ENCODE measurements around the gene LSM14A.
"Not testable (repeated sequence)": the region's sequence is repeated elsewhere in the genome, so short reads cannot be mapped to it uniquely, and the experiment has no call there.

LSM14A gene

GRCh38 chr19:34191355-34191962 is 19.2 kb downstream of the LSM14A start:
- DNase-seq (ENCODE audit: low read depth), result no peak

GRCh38 chr19:34193439-34193838 is 21.1 kb downstream of the LSM14A start:
- no peak for DNase-seq (ENCODE audit: low read depth)

- peak; percentile 59 for DNase-seq (ENCODE audit: low read depth)
Measured at GRCh38 chr19:34193876-34194275, 21.6 kb downstream of the LSM14A start.

- DNase-seq (ENCODE audit: low read depth), result no peak
Measured at GRCh38 chr19:34201133-34201532, 28.8 kb downstream of the LSM14A start.

- DNase-seq (ENCODE audit: low read depth), result not testable (repeated sequence)
Measured at GRCh38 chr19:34205324-34205723, 33.0 kb downstream of the LSM14A start.

DNA sequence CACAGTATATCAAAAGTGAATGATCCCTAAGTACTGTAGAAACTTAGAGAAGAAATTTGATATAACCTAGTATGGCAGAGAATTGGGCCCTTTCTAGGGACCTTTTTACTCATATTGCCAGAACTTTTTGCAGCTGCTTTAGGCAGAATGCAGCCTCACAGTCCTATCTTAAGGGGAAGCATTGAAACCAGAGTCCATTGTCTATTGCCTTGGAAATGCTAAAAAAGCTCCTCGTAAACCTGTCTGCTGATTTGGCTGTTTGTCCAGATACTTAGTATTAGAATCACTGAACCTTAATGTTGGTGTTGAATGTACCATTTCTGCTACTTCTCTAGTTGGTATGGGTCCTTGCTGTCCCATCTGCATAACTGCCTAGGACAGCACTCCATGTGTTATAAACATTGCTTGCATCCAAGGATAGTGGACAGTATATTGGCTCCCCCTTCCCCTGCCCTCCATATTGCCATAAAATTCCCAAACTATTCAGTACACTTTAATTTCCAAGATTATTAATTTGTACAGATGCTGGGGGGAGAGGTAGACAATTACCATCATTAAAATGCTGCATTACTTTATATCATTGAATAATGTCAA is 36.1 kb downstream of the LSM14A start:
- no peak for DNase-seq (ENCODE audit: low read depth)

DNA sequence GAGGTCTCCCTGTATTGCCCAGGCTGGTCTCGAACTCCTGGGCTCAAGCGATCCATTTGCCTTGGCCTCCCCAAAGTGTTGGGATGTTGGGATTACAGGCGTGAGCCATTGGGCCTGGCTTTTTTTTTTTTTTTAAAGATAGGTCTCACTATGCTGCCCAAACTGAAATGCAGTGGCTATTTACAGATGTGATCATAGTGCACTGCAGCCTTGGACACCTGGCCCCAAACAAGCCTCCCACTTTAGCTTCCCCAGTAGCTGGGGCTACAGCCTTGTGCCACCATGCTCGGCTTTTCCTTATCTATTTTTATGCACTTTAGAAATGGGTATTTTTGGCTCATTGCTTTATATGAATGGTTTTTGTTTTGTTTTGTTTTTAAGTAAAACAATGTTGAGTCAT is 37.4 kb downstream of the LSM14A start:
- no peak for DNase-seq (ENCODE audit: low read depth)

DNA sequence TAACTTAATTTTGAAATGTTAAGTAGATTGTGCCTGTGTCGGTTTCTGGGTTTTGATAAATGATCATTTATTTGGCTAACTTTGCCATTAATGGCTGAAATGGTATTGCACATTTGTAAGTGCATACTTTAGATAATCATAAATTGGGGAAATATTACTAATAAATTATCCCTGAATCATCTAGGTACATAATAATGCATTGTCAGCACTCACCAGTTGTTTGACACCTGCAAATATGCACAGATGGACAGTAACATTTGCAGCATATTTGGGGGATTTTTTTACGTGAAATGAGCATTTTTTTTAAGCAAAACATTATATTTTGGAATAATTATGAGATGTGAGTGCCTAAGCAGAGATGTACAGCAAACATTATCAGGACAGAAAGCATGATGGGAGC is 41.0 kb downstream of the LSM14A start:
- no peak for DNase-seq (ENCODE audit: low read depth)

GRCh38 chr19:34214040-34214439 is 41.7 kb downstream of the LSM14A start:
- DNase-seq (ENCODE audit: low read depth), result no peak

- no peak for DNase-seq (ENCODE audit: low read depth)
Measured at GRCh38 chr19:34215006-34215665, 42.8 kb downstream of the LSM14A start.

DNA sequence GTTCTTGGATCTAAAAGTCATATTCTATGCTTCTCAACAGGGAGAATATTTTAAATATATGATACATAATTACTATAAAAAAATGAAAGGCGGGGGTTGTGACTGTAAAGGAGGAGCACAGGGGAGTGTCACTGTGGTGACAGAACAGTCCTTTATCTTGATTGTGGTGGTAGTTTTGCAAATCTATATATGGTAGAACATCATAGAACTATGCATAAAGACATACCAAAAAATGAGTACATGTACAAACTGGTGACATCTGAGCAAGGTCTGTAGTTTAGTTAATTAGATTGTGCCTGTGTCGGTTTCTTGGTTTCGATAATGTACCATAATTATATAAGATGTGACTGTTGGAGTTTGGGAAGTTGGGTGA is 43.3 kb downstream of the LSM14A start:
- DNase-seq (ENCODE audit: low read depth), result no peak

GRCh38 chr19:34216745-34217219 is 44.5 kb downstream of the LSM14A start:
- not testable (repeated sequence) for DNase-seq (ENCODE audit: low read depth)

DNA sequence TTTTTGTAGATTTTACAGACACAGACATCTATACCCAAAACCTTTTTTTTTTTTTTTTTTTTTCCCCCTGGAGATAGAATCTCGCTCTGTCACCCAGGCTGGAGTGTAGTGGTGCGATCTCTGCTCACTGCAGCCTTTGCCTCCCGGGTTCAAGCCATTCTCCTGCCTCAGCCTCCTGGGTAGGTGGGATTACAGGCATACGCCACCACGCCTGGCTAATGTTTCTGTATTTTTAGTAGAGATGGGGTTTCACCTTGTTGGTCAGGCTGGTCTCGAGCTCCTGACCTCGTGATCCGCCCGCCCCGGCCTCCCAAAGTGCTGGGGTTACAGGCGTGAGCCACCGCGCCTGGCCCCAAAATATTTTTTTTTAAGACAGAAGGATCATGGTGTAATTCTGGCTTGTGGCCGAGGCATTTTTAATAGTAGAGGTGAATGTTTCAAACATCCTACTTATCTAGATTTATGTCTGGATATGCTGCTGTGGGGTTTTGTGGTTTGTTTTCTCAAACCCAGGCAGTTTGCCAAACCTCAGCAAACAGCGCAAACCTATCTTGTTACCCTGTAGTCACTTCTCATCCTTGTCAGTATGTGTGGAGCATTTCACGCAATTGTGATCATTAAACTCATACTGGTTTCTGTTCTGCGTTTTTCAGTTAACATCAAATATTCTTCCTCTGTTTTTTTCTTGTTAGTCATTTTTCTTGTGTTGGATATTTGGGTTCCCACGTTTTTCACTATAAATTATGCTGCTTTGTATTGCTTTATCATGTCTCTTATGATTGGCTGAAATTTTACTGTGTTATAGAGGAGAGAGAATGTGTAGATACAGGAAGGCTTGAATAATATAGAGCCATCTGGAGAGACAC is 45.9 kb downstream of the LSM14A start:
- DNase-seq (ENCODE audit: low read depth), result peak; percentile 99

- DNase-seq (ENCODE audit: low read depth), result no peak
Measured at GRCh38 chr19:34218818-34219164, 46.5 kb downstream of the LSM14A start.

DNA sequence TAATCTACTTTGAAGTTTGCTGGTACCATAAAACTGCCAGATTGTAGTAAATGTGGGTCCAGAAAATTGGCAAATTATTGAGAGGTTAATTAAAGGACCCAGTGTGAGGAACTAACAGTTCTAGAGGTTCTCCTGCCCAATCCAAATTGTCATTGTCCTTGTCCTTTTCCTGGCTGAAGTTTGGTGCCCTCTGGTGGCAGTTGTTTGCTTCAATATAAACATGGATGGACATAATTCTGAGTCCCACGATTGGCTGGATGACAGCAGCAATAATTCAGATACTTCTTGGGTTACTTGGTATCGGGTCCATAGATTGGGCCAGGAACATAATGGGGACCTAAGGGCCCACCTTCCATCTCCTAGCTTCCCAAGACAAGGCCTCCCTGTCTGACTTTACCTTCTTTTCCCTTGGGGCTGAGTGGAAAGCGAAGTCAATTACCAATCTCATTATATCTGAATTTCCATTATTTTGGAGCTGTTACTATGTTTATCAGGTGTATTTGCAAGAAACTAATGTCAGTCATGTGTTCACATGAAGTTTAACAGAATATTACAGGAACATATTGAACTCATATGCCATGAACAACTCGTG is 48.3 kb downstream of the LSM14A start:
- peak; percentile 37 for DNase-seq (ENCODE audit: low read depth)

DNA sequence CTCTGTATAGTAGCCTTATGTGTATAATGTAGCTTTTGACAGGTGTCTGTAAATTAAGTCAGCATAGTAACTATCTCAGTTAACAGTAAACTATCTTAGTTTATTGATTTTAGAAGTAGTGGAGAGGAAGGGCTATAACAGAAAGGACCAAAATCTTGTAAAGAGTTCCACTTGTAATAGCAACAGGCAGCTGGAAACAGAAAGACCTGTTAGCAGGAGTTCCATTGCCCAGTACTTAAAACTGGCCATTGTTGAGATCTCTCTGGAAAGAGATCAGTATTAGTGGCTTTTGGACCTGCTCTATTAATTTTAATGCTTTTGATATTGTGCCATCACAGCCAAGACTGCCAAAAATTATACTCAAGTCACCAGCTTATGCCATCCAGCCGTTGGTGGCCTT is 50.1 kb downstream of the LSM14A start:
- DNase-seq (ENCODE audit: low read depth), result no peak

DNA sequence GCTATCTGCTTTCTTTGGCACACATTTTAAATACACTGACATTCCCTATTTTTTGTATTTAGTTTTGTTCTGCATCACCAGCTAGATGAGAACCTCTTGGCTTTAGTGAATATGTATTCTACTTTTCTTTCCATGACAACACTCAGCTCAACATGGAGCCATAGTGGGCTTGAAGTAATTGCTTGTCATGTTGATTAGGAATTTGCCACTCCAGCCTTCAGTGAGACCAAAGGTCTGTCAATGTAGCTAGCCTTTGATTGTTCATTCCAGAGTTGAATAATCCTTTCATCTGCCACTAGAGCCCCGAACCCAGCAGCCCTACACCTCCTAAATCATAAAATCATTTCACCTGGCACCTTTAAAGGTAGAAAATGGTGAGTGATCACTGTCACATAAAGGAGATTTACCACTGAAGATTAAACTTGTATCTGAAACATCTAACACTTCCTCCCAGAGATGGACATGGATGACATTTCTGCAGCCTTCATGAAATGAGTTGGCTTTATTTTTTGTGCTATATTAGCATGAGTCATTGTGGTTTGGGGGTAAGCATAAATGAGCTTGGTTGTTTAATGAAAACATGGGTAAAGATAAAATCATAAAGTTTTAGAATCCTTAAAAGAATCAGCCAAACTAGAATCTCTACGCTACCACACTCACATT is 52.8 kb downstream of the LSM14A start:
- DNase-seq (ENCODE audit: low read depth), result peak; percentile 71

- peak; percentile 41 for DNase-seq (ENCODE audit: low read depth)
Measured at GRCh38 chr19:34225659-34226015, 53.3 kb downstream of the LSM14A start.

GRCh38 chr19:34226036-34226435 is 53.7 kb downstream of the LSM14A start:
- peak; percentile 38 for DNase-seq (ENCODE audit: low read depth)

- peak; percentile 12 for DNase-seq (ENCODE audit: low read depth)
Measured at GRCh38 chr19:34228347-34228746, 56.0 kb downstream of the LSM14A start.

DNA sequence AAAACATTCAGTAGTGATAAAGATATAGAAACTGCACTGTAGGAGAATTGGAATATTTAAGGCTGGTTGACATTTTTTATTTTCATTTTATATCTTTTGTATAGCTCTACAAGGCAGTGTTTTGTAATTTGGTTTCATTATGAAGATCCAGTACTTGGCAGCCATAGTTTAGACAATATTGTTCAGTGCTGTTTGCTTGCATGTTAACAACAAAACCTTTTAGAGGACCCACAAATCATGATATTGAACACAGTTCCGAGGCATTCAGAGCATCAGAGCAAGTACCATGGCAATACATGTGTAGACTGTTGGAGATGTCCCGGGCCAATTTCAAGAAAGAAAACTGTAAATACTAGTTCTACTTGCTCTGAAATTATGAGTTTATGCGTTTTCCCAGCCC is 56.5 kb downstream of the LSM14A start:
- DNase-seq (ENCODE audit: low read depth), result no peak

DNA sequence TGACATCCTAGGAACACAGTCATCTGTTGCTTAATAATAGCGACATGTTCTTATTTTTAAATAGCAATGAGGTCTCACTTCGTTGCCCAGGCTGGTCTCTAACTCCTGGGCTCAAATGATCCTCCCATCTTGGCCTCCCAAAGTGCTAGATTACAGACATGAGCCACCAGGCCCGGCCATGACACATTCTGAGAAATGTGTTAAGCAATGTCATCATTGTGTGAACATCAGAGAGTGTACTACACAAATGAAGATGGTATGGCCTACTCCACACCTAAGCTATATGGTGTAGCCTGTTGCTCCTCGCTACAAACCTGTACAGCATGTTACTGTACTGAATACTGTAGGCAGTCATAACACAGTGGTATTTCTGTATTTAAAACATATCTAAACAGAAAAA is 57.4 kb downstream of the LSM14A start:
- no peak for DNase-seq (ENCODE audit: low read depth)

Data from amniotic epithelial cell (primary cell).